Measurements from ENCODE around the gene CDYL.

Gene CDYL

GRCh38 chr6:4802312-4802935 is 26.2 kb downstream of the CDYL start:
- DNase-seq (ENCODE audit: low read depth): no peak
- no peak for TF ChIP-seq CTCF (conservative IDR thresholded peaks at IDR 0.05; ENCODE audit: low read depth, low read length)
- no peak overlapping the region for H3K4me3 ChIP-seq (ENCODE audit: low read length)

DNA sequence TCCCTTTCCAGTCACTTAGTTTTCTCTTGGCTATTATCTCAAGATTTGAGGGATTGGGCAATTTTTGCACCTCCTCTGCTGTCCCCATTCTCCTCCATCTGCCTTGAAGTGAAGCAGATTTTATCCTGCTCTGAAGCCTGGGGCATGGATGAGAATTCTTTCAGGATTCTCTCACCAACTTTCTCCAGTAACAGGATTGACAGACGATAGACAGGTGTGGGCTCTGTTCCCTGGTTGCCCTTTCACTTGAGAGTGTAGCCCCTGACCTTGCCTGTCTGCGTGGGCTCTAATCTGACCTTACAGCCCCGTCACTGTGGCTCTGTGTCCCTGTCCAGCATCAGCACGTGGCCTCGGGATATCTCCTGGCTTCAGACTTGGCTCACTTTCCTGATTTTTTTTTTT is 27.1 kb downstream of the CDYL start:
- H3K4me3 ChIP-seq (ENCODE audit: low read length): no peak overlapping the region

GRCh38 chr6:4804095-4804494 is 27.9 kb downstream of the CDYL start:
- no peak for DNase-seq (ENCODE audit: low read depth)
- no peak overlapping the region for H3K4me3 ChIP-seq (ENCODE audit: low read length)
- TF ChIP-seq CTCF (conservative IDR thresholded peaks at IDR 0.05; ENCODE audit: low read depth, low read length): no peak

More for the DNA sequence above, 27.1 kb downstream of the CDYL start:
- no peak for DNase-seq (ENCODE audit: low read depth)
- no peak for TF ChIP-seq CTCF (conservative IDR thresholded peaks at IDR 0.05; ENCODE audit: low read depth, low read length)

DNA sequence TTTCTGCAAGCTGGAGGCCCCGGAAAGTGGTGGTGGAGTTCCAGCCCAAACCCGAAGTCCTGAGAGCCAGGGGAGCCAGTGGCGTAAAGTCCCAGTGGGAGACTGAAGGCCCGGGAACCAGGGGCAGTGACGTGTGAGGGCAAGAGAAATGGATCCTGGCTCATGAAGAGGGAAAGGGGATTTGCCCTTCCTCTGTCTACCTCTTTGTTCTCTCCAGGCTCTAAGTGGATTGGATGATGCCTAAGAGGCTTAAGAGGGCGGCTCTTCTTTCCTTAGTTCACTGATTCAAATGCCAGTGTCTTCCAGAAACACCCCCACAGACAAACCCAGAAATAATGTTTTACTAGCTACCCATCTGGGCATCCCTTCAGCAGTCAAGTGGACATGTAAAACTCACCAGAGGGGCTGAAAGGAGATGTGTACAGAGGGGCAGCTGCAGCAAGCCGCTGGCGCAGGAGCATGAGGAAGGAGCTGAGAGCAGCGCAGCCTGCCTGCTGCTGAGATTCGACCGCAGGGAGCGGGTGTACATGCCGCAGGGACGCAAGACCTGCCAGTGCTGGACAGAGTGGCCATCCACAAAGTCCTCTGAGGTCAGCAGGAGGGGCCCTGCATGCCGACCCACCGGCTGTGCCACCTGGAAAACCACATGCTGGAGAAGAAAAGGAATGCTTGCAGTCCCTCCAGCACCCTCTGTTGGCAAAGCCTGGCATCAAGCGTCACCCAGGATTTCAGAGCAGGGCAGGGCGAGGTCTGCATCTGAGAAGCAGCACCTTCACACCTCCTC is 29.5 kb downstream of the CDYL start:
- DNase-seq (ENCODE audit: low read depth): peak; percentile 25
- H3K4me3 ChIP-seq (ENCODE audit: low read length): peak overlapping the region; percentile 24
- peak; percentile 94 for TF ChIP-seq CTCF (conservative IDR thresholded peaks at IDR 0.05; ENCODE audit: low read depth, low read length)

- TF ChIP-seq CTCF (conservative IDR thresholded peaks at IDR 0.05; ENCODE audit: low read depth, low read length): no peak
- DNase-seq (ENCODE audit: low read depth): no peak
- H3K4me3 ChIP-seq (ENCODE audit: low read length): no peak overlapping the region
These were observed 30.1 kb downstream of the CDYL start for GRCh38 chr6:4806337-4806725.

- no peak overlapping the region for H3K4me3 ChIP-seq (ENCODE audit: low read length)
- DNase-seq (ENCODE audit: low read depth): no peak
These were observed 30.6 kb downstream of the CDYL start for GRCh38 chr6:4806791-4807190.

More at GRCh38 chr6:4806791-4807190, 30.6 kb downstream of the CDYL start:
- TF ChIP-seq CTCF (conservative IDR thresholded peaks at IDR 0.05; ENCODE audit: low read depth, low read length): no peak

Measured in retinal pigment epithelial cell (primary cell).